Measurements from ENCODE around the gene BBS1.
"Not testable (repeated sequence)": the region's sequence is repeated elsewhere in the genome, so short reads cannot be mapped to it uniquely, and the experiment has no call there.

BBS1 gene

GRCh38 chr11:66582565-66583147 is 72.2 kb downstream of the BBS1 start:
- DNase-seq: not testable (repeated sequence)

All from NCI-H524 (cell line).